ENCODE data around the gene SUOX.
"Not testable (repeated sequence)": the region's sequence is repeated elsewhere in the genome, so short reads cannot be mapped to it uniquely, and the experiment has no call there.

SUOX gene

GRCh38 chr12:55997535-55997859 lies 421 bp downstream of the SUOX start:
- 6% methylated on average over 5 of the region's 5 CpGs for WGBS
- no peak overlapping the region for H2BK5ac ChIP-seq (ENCODE audit: low read depth, low read length, poor library complexity, severe bottlenecking)
- H3K4me3 ChIP-seq (ENCODE audit: insufficient read depth in 1 of 2, low read depth in 1 of 2, low read length in 2 of 2) = peak overlapping the region; percentile 73 to 86
- H3K79me1 ChIP-seq (replicated peaks; ENCODE audit: low read length, poor library complexity, severe bottlenecking) = peaks cover 15% of the 10 kb centered on the region
- peak overlapping the region in 1 of 2 experiments; percentile 74 for H2BK12ac ChIP-seq (ENCODE audit: low read length in 2 of 2)
- peak overlapping the region; percentile 81 for H3K4me2 ChIP-seq (ENCODE audit: low read length, poor library complexity, severe bottlenecking)
- H3K9ac ChIP-seq (ENCODE audit: low read length) = peak overlapping the region; percentile 90
- H3K27me3 ChIP-seq (ENCODE audit: control insufficient read depth in 1 of 2, insufficient read depth in 1 of 2, low read length in 2 of 2) = no peaks in the 10 kb centered on the region
- DNase-seq = peak; percentile 3
- H3K27ac ChIP-seq (ENCODE audit: low read length, poor library complexity, severe bottlenecking) = peak overlapping the region; percentile 52
- peak overlapping the region in 1 of 2 experiments; percentile 92 for H3K14ac ChIP-seq (ENCODE audit: low read length in 2 of 2)
- peaks cover 15% of the 10 kb centered on the region for H3K4me1 ChIP-seq (ENCODE audit: control insufficient read depth, insufficient read depth, low read depth, low read length)
- peak overlapping the region; percentile 4 for H2BK120ac ChIP-seq (ENCODE audit: low read depth, low read length)
- H3K18ac ChIP-seq (ENCODE audit: low read depth in 1 of 2, low read length in 2 of 2) = peak overlapping the region in 1 of 2 experiments; percentile 94
- peak overlapping the region in 1 of 2 experiments; percentile 64 for H3K4ac ChIP-seq (ENCODE audit: low read depth in 1 of 2, low read length in 2 of 2)
- peak overlapping the region; percentile 72 for H2AFZ ChIP-seq (ENCODE audit: low read depth, low read length)
- peaks cover 24 to 37% of the 10 kb centered on the region in 2 experiments for H3K36me3 ChIP-seq (ENCODE audit: control insufficient read depth in 1 of 2, insufficient read depth in 2 of 2, low read depth in 1 of 2, low read length in 2 of 2)
- H3K9me3 ChIP-seq (ENCODE audit: control insufficient read depth, low read length) = no peaks in the 10 kb centered on the region
- H3K23ac ChIP-seq (ENCODE audit: low read length in 2 of 2) = peak overlapping the region in 1 of 2 experiments; percentile 75
- H2BK15ac ChIP-seq (ENCODE audit: low read depth, poor library complexity, severe bottlenecking) = no peak overlapping the region
- H4K91ac ChIP-seq (ENCODE audit: low read length) = peak overlapping the region; percentile 79
- H4K8ac ChIP-seq (ENCODE audit: low read length) = peak overlapping the region; percentile 43
- no peak overlapping the region for H2AK5ac ChIP-seq (ENCODE audit: low read length, severe bottlenecking)

- not testable (repeated sequence) for H2BK5ac ChIP-seq (ENCODE audit: low read depth, low read length, poor library complexity, severe bottlenecking); DNase-seq
Observed at GRCh38 chr12:55999522-55999921, 2.4 kb downstream of the SUOX start.

DNA sequence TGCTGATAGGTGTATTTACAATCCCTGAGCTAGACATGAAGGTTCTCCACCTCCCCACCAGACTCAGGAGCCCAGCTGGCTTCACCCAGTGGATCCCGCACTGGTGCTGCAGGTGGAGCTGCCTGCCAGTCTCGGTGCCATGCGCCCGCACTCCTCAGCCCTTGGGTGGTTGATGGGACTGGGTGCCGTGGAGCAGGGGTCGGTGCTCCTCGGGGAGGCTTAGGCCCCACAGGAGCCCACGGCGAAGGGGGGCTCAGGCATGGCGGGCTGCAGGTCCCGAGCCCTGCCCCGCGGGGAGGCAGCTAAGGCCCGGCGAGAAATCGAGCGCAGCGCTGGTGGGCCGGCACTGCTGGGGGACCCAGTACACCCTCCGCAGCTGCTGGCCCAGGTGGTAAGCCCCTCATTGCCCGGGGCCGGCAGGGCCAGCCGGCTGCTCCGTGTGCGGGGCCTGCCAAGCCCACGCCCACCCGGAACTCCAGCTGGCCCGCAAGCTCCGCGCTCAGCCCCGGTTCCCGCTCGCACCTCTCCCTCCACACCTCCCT lies 3.0 kb downstream of the SUOX start:
- H4K91ac ChIP-seq (ENCODE audit: low read length); H3K4ac ChIP-seq (ENCODE audit: low read depth in 1 of 2, low read length in 2 of 2); H3K9me3 ChIP-seq (ENCODE audit: control insufficient read depth, low read length); DNase-seq; H4K8ac ChIP-seq (ENCODE audit: low read length); H2BK120ac ChIP-seq (ENCODE audit: low read depth, low read length); H3K4me3 ChIP-seq (ENCODE audit: insufficient read depth in 1 of 2, low read depth in 1 of 2, low read length in 2 of 2); H3K14ac ChIP-seq (ENCODE audit: low read length in 2 of 2); H3K27ac ChIP-seq (ENCODE audit: low read length, poor library complexity, severe bottlenecking); H3K18ac ChIP-seq (ENCODE audit: low read depth in 1 of 2, low read length in 2 of 2); H2AK5ac ChIP-seq (ENCODE audit: low read length, severe bottlenecking); H2BK15ac ChIP-seq (ENCODE audit: low read depth, poor library complexity, severe bottlenecking); H2BK12ac ChIP-seq (ENCODE audit: low read length in 2 of 2); H3K4me2 ChIP-seq (ENCODE audit: low read length, poor library complexity, severe bottlenecking); H3K27me3 ChIP-seq (ENCODE audit: control insufficient read depth in 1 of 2, insufficient read depth in 1 of 2, low read length in 2 of 2); H3K23ac ChIP-seq (ENCODE audit: low read length in 2 of 2); H2AFZ ChIP-seq (ENCODE audit: low read depth, low read length); H3K9ac ChIP-seq (ENCODE audit: low read length); H2BK5ac ChIP-seq (ENCODE audit: low read depth, low read length, poor library complexity, severe bottlenecking): not testable (repeated sequence)
- Histone ChIP-seq H3K4me1 (ENCODE audit: control insufficient read depth, insufficient read depth, low read depth, low read length) (peaks cover 15% of the 10 kb centered on the region), H3K79me1 (replicated peaks; ENCODE audit: low read length, poor library complexity, severe bottlenecking) (peaks cover 17% of the 10 kb centered on the region), H3K36me3 (ENCODE audit: control insufficient read depth in 1 of 2, insufficient read depth in 2 of 2, low read depth in 1 of 2, low read length in 2 of 2) (peaks cover 29 to 31% of the 10 kb centered on the region in 2 experiments)
- 97% methylated on average over 18 of the region's 33 CpGs for WGBS

More at GRCh38 chr12:55999522-55999921, 2.4 kb downstream of the SUOX start:
- H3K14ac ChIP-seq (ENCODE audit: low read length in 2 of 2); H2BK15ac ChIP-seq (ENCODE audit: low read depth, poor library complexity, severe bottlenecking); H3K9ac ChIP-seq (ENCODE audit: low read length); H2BK12ac ChIP-seq (ENCODE audit: low read length in 2 of 2); H3K27me3 ChIP-seq (ENCODE audit: control insufficient read depth in 1 of 2, insufficient read depth in 1 of 2, low read length in 2 of 2); H3K9me3 ChIP-seq (ENCODE audit: control insufficient read depth, low read length); H3K4ac ChIP-seq (ENCODE audit: low read depth in 1 of 2, low read length in 2 of 2); H4K8ac ChIP-seq (ENCODE audit: low read length); H2AK5ac ChIP-seq (ENCODE audit: low read length, severe bottlenecking); H2BK120ac ChIP-seq (ENCODE audit: low read depth, low read length); H3K4me2 ChIP-seq (ENCODE audit: low read length, poor library complexity, severe bottlenecking); H3K23ac ChIP-seq (ENCODE audit: low read length in 2 of 2); H3K18ac ChIP-seq (ENCODE audit: low read depth in 1 of 2, low read length in 2 of 2); H3K27ac ChIP-seq (ENCODE audit: low read length, poor library complexity, severe bottlenecking); H2AFZ ChIP-seq (ENCODE audit: low read depth, low read length); H3K4me3 ChIP-seq (ENCODE audit: insufficient read depth in 1 of 2, low read depth in 1 of 2, low read length in 2 of 2): not testable (repeated sequence)
- H4K91ac ChIP-seq (ENCODE audit: low read length) = peak overlapping the region; percentile 29
- 97% methylated on average over 4 of the region's 6 CpGs for WGBS
- H3K79me1 ChIP-seq (replicated peaks; ENCODE audit: low read length, poor library complexity, severe bottlenecking) = peaks cover 17% of the 10 kb centered on the region
- H3K4me1 ChIP-seq (ENCODE audit: control insufficient read depth, insufficient read depth, low read depth, low read length) = peaks cover 15% of the 10 kb centered on the region
- H3K36me3 ChIP-seq (ENCODE audit: control insufficient read depth in 1 of 2, insufficient read depth in 2 of 2, low read depth in 1 of 2, low read length in 2 of 2) = peaks cover 26 to 30% of the 10 kb centered on the region in 2 experiments

DNA sequence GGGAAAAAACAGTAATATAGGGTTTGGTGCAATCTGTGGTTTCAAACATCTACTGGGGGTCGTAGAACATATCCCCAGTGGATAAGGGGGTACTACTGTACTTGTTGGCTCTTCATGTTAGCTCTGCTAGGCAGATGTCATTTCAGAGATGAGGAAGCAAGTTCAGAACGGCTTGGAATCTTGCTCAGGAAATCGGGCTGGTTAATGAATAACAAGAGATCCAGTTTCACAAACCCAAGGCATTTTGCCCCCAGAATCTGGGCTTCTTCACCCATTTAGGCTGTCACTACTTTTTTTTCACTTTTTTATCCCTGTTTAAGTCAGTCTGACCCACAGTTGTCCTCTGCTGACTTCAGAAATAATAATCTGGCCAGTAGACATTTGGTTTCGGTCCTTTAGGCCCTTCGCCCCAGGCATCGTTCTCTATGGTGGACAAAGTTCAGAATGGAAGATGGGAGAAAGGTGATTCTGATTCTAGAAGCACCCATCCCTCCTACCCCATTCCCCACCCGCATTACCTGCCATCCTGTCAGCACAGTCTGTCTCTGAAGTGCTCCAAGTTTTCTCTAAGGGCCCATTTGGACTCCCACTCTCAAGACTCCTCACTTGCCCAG lies 4.5 kb downstream of the SUOX start:
- Histone ChIP-seq H3K9me3 (ENCODE audit: control insufficient read depth, low read length) (no peaks in the 10 kb centered on the region), H4K91ac (ENCODE audit: low read length) (no peak overlapping the region), H2AFZ (ENCODE audit: low read depth, low read length) (no peak overlapping the region), H3K14ac (ENCODE audit: low read length in 2 of 2) (no peak overlapping the region), H3K4me2 (ENCODE audit: low read length, poor library complexity, severe bottlenecking) (no peak overlapping the region), H2BK15ac (ENCODE audit: low read depth, poor library complexity, severe bottlenecking) (no peak overlapping the region), H3K4ac (ENCODE audit: low read depth in 1 of 2, low read length in 2 of 2) (no peak overlapping the region), H2BK5ac (ENCODE audit: low read depth, low read length, poor library complexity, severe bottlenecking) (no peak overlapping the region), H3K9ac (ENCODE audit: low read length) (no peak overlapping the region), H2BK120ac (ENCODE audit: low read depth, low read length) (no peak overlapping the region), H3K27ac (ENCODE audit: low read length, poor library complexity, severe bottlenecking) (peak overlapping the region; percentile 14), H4K8ac (ENCODE audit: low read length) (no peak overlapping the region), H3K79me1 (replicated peaks; ENCODE audit: low read length, poor library complexity, severe bottlenecking) (peaks cover 16% of the 10 kb centered on the region), H3K27me3 (ENCODE audit: control insufficient read depth in 1 of 2, insufficient read depth in 1 of 2, low read length in 2 of 2) (no peaks in the 10 kb centered on the region), H3K4me3 (ENCODE audit: insufficient read depth in 1 of 2, low read depth in 1 of 2, low read length in 2 of 2) (no peak overlapping the region), H2BK12ac (ENCODE audit: low read length in 2 of 2) (no peak overlapping the region), H2AK5ac (ENCODE audit: low read length, severe bottlenecking) (no peak overlapping the region), H3K18ac (ENCODE audit: low read depth in 1 of 2, low read length in 2 of 2) (no peak overlapping the region), H3K4me1 (ENCODE audit: control insufficient read depth, insufficient read depth, low read depth, low read length) (peaks cover 15% of the 10 kb centered on the region), H3K23ac (ENCODE audit: low read length in 2 of 2) (no peak overlapping the region), H3K36me3 (ENCODE audit: control insufficient read depth in 1 of 2, insufficient read depth in 2 of 2, low read depth in 1 of 2, low read length in 2 of 2) (peaks cover 26 to 27% of the 10 kb centered on the region in 2 experiments)
- 93% methylated on average over 6 of the region's 7 CpGs for WGBS
- no peak for DNase-seq

Measured in mesenchymal stem cell (in vitro differentiated cells and primary cell).